ENCODE data around the gene ZNF236.
"Not testable (repeated sequence)": the region's sequence is repeated elsewhere in the genome, so short reads cannot be mapped to it uniquely, and the experiment has no call there.

The ZNF236 gene

DNA sequence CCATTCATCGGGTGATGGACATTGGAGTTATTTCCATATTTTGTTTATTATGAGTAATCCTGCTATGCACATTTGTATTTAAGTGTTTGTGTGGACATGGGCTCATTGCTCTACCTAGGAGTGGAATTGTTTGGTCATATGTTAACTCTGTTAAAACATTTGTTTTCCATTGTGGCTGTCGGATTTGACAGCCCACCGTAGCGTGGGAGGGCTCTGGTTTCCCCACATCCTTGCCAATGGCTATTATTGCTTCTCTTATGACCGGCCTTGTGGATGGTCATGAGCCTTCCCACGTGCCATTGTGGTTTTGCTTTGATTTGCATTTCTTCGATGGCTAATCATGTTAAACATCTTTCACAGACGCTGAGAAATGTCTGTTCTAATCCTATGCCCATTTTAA, 92.0 kb downstream of the ZNF236 start:
- no peak for DNase-seq

DNA sequence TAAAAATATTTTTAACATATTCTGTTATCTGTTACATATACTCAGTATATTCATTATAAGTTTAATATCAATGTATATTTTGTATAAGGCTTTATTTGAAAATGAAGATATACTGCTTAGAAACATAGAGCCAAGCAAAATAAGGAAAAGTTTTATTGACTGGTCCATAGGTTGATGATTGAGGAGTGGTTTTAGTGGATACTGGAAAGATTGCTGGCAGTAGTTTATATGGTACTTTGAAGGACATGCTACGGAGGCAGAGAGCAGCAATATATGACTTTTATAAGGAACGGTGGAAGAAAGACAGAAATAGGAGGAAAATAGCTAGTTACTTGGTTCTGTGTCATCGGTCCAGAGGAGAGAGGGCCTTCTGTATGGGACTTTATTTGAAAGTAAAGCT, 92.4 kb downstream of the ZNF236 start:
- no peak for DNase-seq

DNA sequence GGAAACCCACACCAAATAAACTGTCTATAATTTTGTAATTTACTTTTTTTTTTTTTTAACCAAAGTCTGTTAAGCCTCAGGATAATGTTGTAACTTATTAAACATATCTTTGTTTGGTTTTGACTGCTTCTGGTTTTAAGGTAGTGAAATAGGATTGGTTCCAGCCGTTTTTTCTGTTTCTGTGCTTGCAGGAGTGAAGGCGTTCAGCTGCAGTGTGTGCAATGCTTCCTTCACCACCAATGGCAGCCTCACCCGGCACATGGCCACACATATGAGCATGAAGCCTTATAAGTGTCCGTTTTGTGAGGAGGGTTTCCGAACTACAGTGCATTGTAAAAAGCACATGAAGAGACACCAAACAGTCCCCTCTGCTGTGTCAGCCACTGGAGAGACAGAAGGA, 93.1 kb downstream of the ZNF236 start:
- DNase-seq: no peak

DNA sequence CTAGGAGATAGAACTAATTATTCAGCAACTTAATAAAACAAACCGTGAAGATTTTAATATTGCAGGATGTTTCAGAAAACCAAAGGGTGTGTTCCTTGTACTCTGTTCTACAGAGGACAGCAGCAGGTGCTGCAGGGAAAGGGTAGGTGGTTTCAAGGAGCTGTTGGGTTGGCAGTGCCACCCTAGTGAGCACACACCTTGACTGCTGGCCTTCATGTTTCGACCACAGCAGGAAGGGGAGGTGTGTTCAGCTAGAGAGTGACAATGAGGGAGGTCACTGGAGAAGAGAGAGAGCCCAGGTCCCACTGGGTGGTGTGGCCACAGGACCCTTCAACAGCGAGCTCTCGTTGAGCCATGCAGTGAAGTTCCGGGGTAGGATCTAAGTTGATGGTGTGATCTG, 98.6 kb downstream of the ZNF236 start:
- DNase-seq: no peak

DNA sequence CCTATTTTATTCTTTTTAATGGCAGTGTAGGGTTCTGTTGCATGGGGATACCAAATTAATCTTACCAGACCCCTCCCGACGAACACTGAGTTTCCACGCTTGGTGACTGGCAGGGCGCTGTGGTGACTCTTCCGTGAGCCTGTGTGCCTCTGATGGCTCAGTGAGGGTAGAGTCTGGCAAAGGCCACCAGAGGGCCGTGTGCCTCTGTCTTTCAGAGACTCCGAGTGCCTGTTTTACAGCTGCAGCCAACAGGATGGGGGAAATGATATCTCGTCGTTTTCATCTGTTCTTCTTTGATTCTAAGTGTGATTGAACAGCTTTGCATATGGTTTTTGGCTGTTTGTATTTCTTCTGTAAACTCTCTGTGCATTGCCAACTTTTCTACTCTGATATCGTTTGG, 99.8 kb downstream of the ZNF236 start:
- DNase-seq: peak; percentile 60 to 65

DNA sequence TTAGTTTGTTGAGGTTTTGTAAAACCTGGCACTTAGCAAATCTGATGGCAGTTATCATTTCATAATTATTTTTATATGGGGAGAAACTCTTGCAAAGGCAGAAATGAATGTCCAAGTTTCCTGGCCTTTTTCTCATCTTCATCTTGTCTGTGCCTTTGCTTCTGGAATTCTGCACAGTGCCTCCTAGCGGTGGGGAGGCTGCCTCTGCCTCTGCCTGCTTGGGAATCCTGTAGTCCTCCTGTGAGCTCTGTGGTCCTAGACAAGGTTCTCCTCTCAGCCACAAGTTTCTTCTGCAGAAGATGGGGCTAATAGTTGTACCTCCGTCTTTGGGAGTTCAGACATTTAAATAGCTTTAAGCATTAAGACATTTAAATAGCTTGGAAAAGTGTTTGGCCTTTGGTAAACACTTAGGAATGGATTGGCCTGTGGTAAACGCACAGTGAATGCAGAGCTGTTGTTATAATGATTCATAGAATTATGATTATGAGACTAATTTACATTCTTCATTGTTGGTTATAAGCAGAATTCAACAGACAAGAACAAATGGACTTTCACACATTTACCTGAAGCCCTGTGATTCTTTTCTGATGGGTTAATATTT, 101.2 kb downstream of the ZNF236 start:
- DNase-seq: no peak

DNA sequence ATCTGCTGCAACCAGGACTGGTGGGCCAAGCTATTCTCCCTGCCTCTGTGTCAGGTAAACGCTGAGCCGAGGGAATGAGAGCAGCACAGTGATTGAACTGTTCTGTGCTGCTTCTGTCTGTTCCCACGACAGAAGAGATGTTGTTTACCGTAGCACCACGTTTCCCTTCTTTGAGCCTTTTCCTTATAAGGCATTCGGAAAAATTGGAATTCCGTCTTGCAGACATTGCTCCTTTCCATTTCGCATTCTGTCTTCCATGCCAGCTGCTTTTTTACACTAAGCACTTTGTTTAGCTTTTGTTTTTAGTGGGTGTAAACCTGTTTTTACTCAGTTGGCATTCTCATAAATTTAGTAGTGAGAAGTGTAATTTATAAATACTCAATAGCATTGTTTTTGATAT, 103.1 kb downstream of the ZNF236 start:
- DNase-seq: no peak

DNA sequence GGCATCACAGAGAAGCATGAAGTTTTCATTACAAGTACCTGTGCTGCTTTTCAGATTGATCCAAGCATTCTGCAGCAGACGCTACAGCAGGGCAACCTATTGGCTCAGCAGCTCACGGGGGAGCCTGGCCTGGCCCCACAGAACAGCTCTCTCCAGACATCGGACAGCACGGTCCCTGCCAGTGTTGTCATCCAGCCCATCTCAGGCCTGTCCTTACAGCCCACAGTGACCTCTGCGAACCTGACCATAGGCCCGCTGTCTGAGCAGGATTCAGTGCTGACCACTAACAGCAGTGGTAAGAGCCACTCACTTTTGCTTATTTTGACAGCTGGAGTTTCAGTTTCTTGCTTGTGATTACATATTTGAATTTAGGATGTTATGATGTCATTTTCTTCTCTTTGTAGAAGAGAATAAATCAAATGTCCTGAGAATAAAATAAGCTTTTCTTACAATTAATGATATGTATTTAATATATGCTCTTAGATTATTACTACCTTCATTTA, 104.9 kb downstream of the ZNF236 start:
- DNase-seq: no peak

DNA sequence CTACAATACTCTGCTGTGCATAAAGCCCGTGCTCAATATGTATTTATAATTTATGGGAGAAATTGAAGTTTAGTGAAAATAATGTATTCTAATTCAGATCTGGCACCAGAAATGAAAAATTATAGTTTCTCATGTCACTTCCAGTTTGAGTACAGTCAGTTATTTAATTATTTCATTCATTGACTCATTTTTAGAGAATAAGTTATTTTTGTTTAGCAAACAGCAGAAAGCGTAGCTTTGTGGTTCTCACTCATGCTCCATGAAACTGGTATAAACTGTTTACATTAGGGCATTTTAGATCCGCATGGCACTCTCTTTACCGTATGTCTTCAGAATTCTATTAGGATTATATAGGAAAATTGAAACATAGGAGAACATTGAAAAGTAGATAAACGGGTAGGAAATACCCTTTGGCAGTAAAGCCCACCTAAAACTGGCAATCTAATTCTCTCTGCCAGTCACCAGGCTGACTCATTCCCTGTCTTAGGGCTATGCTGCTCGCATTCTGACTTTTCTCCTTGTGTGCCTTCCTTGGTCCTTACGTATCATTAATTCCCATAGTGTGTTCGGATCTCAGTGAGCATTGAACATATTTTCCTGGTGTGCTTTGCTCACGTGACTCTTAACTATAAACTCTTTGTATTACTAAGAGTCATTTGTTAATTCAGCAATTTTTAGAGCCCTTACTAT, 106.0 kb downstream of the ZNF236 start:
- no peak for DNase-seq

DNA sequence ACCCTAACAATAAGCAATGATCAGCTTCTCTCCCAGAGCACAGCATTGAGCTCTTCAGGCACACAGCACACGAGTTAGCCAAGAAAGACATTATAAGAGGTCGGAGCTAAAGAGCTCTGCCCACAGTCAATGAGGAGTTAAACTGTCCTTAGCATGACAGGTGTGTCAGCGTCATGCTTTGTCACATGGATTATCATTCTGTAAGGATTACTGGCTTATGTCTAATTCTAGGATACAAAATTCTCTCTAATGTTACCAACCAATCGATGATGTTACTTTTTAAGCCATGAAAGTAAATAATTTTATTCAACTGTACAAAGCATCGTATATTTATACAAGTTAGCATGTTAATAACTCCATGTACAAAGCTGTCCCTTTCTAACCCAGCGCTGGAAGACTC, 108.8 kb downstream of the ZNF236 start:
- no peak for DNase-seq

DNA sequence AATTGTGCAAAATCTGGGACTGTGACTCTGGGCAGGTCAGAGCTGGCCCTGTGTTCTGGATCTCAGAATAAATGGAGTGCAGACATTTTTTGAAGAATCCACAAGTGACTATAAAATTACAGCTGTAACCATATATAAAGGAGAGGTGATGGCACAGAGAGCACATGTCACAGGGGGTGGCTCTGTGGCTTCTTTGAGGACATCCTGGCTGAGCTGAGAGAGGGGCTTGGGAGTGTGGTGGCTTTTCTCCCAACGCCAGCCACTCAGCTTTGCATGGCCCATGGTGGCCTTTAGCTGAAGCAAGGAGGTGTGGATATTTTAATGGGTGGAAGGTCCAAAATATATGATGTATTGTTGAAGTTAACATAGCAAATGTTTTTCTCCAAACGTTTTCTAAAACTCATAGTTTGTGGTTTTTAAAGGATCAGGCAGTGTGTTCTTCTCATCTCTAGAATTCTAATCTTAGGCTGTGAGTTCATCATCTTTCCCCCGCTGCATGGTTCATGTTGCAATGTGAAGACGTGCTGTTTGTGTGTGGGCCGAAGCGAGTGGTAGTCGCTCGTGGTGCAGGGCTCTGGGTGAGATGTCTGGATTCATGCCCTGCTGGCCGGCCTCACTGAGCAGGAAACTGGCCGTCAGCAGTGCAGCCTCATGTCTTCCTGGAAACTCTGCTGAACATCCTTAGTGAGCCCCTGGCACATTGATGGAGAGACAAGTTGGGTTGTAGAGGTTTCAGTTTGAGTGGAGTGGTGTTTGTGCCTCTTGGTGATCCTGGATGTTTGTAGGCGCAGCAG, 109.9 kb downstream of the ZNF236 start:
- DNase-seq: peak in 1 of 2 donors; percentile 62

DNA sequence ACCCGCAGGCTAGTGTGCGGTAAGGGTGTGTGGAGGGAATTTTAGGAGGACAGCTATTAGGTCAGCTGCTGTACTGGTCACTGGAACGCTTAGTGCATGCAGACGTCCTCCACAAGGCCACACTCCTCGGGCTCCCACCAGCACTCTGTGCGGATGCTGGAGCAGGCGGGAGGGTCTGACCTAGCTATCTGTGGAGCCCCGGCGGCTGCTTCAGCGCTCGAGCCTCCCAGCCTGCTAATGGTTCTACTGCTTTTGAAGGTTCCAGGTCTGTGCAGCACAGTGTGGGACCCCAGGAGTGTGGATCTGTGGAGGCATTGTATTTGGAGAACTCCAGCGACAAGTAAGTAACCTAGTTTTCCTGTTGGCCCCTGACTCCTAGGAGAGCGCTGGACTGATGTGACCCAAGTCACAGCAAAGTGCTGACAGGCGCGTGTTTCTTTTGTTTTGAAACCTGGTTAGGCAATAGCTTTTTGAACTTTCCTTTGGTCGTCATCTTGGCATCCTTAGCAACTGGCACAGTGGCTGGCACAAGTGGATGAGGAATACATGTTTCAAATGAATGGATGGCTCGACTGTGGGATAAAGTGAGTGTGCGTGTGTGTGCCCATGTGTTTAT, 113.5 kb downstream of the ZNF236 start:
- DNase-seq: no peak

DNA sequence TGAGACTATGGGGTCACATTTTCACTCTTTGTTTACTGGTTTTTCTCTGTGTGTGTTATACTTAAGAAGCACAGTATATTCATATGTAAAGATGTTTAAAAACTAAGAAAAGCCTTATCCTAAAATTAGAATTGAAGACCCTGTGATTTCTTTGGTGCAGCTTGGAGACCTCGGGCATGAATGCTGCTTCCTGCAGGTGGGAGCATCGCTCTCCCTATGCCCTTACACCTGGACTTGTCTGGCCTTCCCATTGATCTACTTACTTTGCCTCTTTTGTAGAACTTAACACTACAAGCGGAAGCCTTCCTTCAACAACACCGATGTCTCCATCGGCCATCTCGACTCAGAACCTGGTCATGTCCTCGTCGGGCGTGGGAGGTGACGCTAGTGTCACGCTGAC, 114.5 kb downstream of the ZNF236 start:
- DNase-seq: no peak

DNA sequence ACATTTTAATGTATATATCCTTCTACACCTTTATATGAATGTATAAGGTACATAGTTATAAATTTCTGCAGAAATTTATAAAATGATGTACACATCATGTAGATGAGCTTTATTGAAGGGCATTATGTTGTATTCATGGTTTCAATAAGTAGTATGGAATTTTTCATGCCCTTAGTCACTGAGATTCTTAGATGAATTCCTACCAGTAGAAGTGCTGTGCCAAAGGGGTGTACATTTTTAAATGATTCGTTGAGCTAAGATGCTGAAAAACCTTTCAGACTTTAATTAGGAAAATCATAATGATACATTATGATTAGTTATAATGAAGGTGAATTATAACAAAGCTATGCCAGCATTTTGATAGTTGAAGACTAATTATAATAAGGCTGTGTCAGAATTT, 115.2 kb downstream of the ZNF236 start:
- no peak for DNase-seq

DNA sequence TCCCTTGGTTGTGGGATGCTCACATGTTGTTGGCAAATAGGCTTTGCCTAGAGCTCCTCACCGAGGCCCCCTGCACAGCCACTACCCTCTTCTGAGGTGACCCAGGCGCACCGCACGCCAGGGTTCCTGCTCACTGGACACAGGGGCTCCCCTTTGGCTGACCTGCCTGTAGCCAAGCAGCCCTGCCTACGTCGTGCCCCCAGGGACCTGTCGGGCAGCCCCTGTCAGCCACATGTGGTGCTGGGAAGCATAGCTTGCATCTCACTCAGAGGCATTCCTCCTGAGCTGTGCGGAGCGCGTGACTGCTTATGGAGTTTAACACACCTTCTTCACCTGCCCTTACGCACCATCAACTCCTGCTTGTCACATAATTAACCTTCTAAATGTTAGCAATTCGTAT, 116.3 kb downstream of the ZNF236 start:
- DNase-seq: no peak

DNA sequence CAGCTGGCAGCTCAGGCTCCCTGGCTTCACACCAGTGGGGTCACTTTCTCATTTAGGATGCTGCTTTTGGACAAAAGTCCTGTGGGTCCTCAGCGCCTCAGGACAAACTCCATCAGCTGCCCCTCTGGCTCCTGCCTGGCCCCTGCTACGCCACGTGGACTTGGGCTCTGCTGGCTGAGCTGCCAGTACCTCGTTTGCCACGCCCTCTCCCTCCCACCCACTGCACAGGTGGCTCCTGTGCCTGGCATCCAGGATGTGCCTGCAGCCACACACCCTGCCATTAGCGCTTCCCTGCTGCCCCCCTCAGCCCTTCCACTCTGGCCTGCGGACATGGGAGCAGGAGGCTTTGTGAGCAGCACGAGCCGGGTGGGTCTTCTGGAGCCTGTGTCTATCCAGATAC, 118.9 kb downstream of the ZNF236 start:
- no peak for DNase-seq

DNA sequence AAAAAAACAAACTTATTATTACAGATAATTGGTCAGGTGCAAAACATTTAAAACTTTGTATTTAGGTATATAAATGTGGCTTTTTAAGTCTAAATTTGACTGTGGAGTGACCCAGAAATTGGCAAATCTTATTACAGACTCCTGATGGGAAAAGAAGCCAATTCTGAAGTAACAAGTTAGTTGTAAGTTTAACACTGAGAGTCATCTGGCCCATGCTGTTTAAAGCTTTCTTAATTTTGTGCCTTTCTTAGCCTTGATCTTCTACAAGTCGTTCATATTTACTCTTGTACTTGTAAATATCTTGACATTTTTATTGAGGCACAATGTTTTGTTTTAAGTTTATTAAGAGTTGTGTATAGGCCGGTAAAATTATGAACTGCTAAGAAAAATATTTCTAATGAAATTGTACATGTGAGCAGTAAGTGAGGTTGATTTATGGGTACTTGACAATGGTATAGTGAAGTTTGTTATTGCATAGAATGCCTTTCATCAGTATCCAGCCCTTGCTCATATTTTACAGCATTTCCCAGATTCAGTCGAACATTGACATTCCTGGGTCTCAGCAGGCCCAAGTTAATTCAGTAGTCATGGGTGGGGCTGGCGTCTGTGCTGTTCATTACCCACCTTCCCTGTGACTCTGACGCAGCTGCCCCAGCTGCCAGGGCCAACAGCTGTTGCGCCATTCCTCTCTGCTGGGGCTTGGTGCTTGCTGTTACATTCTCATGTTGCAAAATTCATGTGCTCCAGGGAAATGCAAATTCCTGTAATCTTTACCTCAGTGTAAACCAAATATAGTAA, 121.4 kb downstream of the ZNF236 start:
- DNase-seq: peak; percentile 57 to 85

DNA sequence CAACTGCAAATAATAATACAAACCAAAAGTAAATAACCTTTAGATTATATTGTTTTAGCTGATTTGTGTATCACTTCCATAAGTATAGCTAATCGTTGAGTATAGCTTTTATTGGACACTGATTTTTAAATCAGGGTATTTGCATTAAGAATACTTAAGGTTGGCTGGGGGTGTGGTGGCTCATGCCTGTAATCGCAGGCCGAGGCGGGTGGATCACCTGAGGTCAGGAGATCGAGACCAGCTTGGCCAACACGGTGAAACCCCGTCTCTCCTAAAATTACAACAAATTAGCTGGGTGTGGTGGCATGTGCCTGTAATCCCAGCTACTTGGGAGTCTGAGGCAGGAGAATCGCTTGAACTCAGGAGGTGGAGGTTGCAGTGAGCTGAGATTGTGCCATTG, 122.0 kb downstream of the ZNF236 start:
- DNase-seq: not testable (repeated sequence)

DNA sequence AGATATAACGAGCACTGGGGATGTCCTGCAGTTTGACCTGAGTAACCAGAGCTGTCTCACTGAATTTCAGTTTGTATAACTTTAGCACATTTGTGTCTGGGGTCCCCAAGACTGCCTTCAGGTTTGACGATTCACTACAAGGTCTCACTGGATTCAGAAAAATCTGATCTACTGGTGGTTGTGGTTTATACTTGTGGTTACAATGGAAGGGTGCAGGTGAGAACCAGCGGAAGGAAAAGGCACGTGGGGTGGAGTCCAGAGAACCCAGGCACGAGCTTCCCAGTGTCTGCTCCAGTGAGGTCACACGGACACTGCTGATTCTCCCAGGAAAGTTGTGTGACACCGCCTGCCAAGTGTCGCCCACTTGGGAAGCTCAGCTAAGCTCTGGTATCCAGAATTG, 126.0 kb downstream of the ZNF236 start:
- no peak for DNase-seq

DNA sequence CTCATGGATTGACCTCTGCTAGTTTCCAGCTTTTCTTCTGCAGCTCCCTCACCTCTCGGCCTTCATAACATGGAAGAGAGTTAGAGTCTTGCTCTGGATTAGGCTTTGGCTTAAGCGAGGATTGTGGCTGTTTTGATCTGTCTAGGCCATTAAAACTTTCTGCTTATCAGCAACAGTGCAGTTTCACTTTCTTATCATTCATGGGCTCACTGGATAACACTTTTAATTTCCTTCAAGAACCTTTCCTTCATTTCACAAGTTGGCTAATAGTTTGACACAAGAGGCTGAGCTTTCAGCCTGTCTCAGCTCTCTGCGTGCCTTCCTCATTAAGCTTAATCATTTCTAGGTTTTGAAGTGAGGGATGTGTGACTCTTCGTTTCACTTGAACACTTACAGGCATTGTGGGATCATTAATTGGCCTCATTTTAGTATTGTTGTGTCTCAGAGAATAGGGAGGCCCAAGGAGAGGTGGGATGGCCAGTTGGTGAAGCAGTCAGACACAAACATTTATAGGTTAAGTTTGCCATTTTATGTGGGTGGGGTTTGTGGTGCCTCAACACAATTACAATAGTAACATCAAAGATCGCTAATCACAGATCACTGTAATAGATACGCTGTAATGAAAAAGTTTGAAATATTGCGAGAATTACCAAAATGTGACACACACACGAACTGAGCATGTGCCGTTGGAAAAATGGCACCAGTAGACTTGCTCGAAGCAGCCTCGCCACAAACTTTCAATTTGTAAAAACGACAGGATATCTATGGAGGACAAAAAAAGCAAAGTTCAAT, 129.3 kb downstream of the ZNF236 start:
- DNase-seq: no peak

DNA sequence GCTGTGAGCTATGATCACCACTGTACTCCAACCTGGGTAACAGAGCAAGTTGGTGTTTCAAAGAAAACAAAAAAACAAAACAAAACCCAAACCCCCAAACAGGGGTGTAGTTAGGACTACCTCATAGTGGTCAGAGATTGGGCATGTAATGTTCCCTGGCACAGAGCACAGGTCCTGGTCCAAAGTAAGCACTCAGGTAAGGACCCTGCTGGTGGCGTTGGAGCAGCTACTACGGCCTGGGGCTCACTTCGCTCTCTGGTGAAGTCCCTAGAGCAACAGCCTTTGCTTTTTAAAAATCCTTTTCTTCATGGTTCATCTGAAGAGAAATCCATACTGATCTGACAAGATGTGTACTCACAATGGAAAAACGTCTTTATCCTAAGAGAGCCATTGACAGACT, 130.4 kb downstream of the ZNF236 start:
- DNase-seq: no peak

DNA sequence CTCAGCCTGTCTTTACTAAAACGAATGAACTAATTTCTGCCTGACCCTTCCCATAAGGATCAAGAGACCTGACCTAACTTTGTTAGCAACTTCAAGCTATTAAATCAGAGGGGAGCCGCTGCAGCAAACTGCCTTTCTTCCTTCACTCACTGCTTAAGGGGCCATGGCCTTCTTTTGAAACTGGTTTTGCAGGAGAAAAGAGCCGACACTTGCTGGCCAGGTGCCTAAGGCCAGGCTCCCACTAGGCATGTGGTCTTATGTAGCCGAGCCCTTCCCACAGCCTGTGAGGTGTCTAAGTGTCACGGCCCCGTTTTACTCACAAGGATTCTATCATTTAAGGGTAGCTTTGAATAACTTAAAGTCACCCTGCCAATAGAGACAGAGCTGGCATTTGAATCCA, 130.8 kb downstream of the ZNF236 start:
- DNase-seq: no peak
